ENCODE measurements around the gene SIPA1L3. TPM values are rescaled to one million over a fixed set of nuclear protein-coding genes. Genes with fewer than 3 reads are reported as not detected.

Gene SIPA1L3
- total RNA-seq, 2 experiments from 2014 or later, result 10.5 to 18.3 TPM

DNA sequence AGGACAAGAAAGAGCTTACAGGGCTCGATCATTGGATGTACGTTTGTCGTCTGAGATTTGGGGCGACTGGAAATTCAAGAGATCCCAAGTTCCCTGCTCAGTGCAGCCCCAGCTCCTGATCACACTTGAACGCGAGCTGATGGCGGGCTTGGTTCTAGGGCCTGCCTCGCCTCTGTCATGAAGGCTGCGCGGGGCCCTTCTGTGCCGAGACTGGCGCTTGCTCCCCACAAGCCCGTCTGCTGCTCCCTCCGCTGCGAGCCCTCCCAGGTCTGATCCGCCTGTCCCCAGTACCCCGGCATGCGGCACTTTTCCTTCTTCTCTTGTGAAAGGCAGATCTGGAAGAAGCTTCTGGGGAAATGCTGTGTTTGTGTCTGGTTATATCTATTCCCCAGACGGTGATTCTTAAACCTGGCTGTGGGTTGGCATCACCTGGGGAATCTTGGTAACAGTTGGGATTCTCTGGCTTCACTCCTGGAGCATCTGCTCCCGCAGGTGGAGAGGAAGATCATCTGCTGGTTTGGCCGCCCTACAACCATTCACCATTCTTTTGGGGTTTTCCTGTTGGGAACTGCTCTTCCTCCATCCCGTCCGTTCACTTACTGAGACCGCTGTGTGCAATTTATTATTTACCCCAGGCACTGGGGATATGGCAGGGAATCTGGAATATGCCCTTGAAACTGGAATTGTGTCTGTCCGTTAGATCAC, 43.6 kb downstream of the SIPA1L3 start:
- DNase-seq (no peak), ATAC-seq (no peak)
- ChIA-PET CTCF (interaction anchor here (0.6 to 0.7 kb wide), 2 partner anchors 10 to 158 kb away, joined by 3 read pairs; no protein-coding TSS in a partner anchor), POLR2A (no interaction called here)
- H3K27ac Mint-ChIP-seq, result no peak overlapping the region
- H3K36me3 Mint-ChIP-seq (ENCODE audit: low read depth), result peaks cover 10% of the 10 kb centered on the region
- H3K27me3 Mint-ChIP-seq, result no peaks in the 10 kb centered on the region
- intact Hi-C loops (cut with DNase I, micrococcal nuclease), result no loop called here
- H3K9me3 Mint-ChIP-seq (ENCODE audit: low read depth), result no peaks in the 10 kb centered on the region
- H3K4me3 Mint-ChIP-seq, result no peak overlapping the region
- H3K4me1 Mint-ChIP-seq, result no peaks in the 10 kb centered on the region

GRCh38 chr19:37951816-37952210, 44.8 kb downstream of the SIPA1L3 start:
- no peaks in the 10 kb centered on the region for H3K4me1 Mint-ChIP-seq
- no peak overlapping the region for H3K4me3 Mint-ChIP-seq
- ATAC-seq, result no peak
- H3K27ac Mint-ChIP-seq, result no peak overlapping the region
- H3K27me3 Mint-ChIP-seq, result no peaks in the 10 kb centered on the region
- CTCF ChIA-PET, result no interaction called here
- intact Hi-C loops (cut with DNase I, micrococcal nuclease), result no loop called here
- no peak for DNase-seq
- H3K36me3 Mint-ChIP-seq (ENCODE audit: low read depth), result peaks cover 12% of the 10 kb centered on the region
- POLR2A ChIA-PET, result no interaction called here
- peaks cover 1% of the 10 kb centered on the region for H3K9me3 Mint-ChIP-seq (ENCODE audit: low read depth)

DNA sequence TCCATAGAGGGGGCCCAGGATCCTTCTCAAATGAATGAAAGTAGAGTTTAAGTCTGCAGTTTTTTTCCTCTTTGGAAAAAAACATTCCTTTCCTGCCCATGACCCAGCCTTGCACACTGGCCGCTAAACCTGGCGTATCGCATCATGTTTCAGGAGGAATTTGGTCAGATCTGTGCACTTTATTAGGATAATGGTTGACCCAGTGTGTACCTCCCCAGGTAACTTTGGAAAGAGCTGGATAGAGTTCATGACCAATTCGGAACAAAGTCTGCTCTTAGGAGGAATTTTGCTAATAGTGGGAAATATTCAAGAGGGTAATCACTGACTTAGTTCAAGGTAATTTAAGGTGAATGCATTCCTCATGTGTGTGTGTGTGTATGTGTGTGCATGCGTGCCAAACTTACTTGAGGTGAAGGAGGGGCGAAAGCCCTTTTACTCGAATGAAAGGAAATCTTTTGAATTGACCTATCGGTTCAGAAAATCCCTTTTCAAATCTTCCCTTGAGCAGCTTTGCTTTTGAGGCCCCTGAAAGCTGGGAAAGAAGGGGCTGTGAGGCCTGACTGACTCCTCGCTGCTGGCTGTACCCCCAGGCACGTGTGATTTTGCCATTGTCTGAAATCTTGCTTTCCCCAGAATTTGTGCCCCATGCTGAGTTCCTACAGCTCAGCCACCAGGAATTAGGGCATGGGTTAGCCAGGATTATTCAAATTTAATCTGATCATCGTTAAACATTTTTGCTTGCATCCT, 46.3 kb downstream of the SIPA1L3 start:
- Mint-ChIP-seq H3K4me1 (no peaks in the 10 kb centered on the region), H3K27me3 (no peaks in the 10 kb centered on the region), H3K4me3 (no peak overlapping the region), H3K9me3 (ENCODE audit: low read depth) (peaks cover 7% of the 10 kb centered on the region), H3K36me3 (ENCODE audit: low read depth) (peaks cover 12% of the 10 kb centered on the region), H3K27ac (no peak overlapping the region)
- CTCF ChIA-PET, result interaction anchor here (0.6 to 1.0 kb wide), 4 partner anchors 40 to 174 kb away, joined by 3 to 4 read pairs (median 3); no protein-coding TSS in a partner anchor
- intact Hi-C loops (cut with DNase I, micrococcal nuclease), result no loop called here
- DNase-seq, result no peak
- ATAC-seq, result no peak
- POLR2A ChIA-PET, result no interaction called here

- CTCF ChIA-PET, result interaction anchor here (0.6 kb wide), 2 partner anchors 92 to 135 kb away, joined by 3 read pairs; no protein-coding TSS in a partner anchor
- intact Hi-C loops (cut with DNase I, micrococcal nuclease), result no loop called here
Observed at GRCh38 chr19:37953918-37954303, 46.9 kb downstream of the SIPA1L3 start.

GRCh38 chr19:37954421-37954874, 47.4 kb downstream of the SIPA1L3 start:
- ChIA-PET POLR2A (no interaction called here), CTCF (interaction anchor here (0.6 kb wide), 1 partner anchor 91 kb away, joined by 3 read pairs; no protein-coding TSS in a partner anchor)
- intact Hi-C loops (cut with DNase I, micrococcal nuclease), result no loop called here
- peaks cover 4% of the 10 kb centered on the region for H3K4me1 Mint-ChIP-seq
- ATAC-seq (no peak), DNase-seq (no peak)
- no peak overlapping the region for H3K27ac Mint-ChIP-seq
- H3K4me3 Mint-ChIP-seq, result no peak overlapping the region
- peaks cover 10% of the 10 kb centered on the region for H3K36me3 Mint-ChIP-seq (ENCODE audit: low read depth)
- H3K9me3 Mint-ChIP-seq (ENCODE audit: low read depth), result peaks cover 9% of the 10 kb centered on the region
- H3K27me3 Mint-ChIP-seq, result no peaks in the 10 kb centered on the region

More at GRCh38 chr19:37953918-37954303, 46.9 kb downstream of the SIPA1L3 start:
- POLR2A ChIA-PET, result no interaction called here
- Mint-ChIP-seq H3K36me3 (ENCODE audit: low read depth) (peaks cover 10% of the 10 kb centered on the region), H3K4me1 (no peaks in the 10 kb centered on the region), H3K4me3 (no peak overlapping the region), H3K27ac (no peak overlapping the region), H3K9me3 (ENCODE audit: low read depth) (peaks cover 9% of the 10 kb centered on the region), H3K27me3 (no peaks in the 10 kb centered on the region)
- ATAC-seq, result no peak
- DNase-seq, result no peak

GRCh38 chr19:37955986-37956385, 49.0 kb downstream of the SIPA1L3 start:
- POLR2A ChIA-PET, result no interaction called here
- CTCF ChIA-PET, result no interaction called here
- Mint-ChIP-seq H3K27ac (no peak overlapping the region), H3K36me3 (ENCODE audit: low read depth) (peaks cover 6% of the 10 kb centered on the region), H3K4me1 (peaks cover 5% of the 10 kb centered on the region), H3K27me3 (no peaks in the 10 kb centered on the region), H3K4me3 (no peak overlapping the region), H3K9me3 (ENCODE audit: low read depth) (peaks cover 9% of the 10 kb centered on the region)
- no peak for ATAC-seq
- DNase-seq, result no peak
- intact Hi-C loops (cut with DNase I, micrococcal nuclease), result no loop called here

DNA sequence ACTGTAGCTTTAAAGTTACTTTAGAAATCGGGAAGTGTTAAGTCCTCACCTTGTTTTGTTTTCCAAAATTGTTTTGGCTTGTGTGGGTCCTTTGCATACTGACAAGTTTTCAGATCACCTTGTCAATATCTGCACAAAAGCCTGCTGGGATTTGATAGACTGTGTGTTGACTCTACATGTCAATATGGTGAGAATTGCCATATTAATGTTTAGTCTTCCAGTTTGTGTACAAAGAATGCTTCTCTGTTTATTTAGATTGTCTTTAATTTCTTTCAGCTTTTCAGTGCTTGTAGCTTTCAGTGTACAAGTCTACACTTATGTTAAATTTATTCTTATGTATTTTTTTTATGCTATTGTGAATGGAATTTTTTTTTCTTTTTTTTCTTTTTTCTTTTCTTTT, 50.2 kb downstream of the SIPA1L3 start:
- CTCF ChIA-PET, result interaction anchor here (0.7 kb wide), 1 partner anchor 48 kb away, joined by 3 read pairs; no protein-coding TSS in a partner anchor
- no peak for ATAC-seq

GRCh38 chr19:37959665-37960114, 52.7 kb downstream of the SIPA1L3 start:
- POLR2A ChIA-PET, result no interaction called here
- Mint-ChIP-seq H3K9me3 (ENCODE audit: low read depth) (peaks cover 15% of the 10 kb centered on the region), H3K27me3 (no peaks in the 10 kb centered on the region), H3K27ac (no peak overlapping the region), H3K4me3 (no peak overlapping the region), H3K4me1 (peaks cover 5% of the 10 kb centered on the region), H3K36me3 (ENCODE audit: low read depth) (peaks cover 12% of the 10 kb centered on the region)
- intact Hi-C loops (cut with DNase I, micrococcal nuclease), result no loop called here
- ATAC-seq, result no peak
- CTCF ChIA-PET, result no interaction called here
- no peak for DNase-seq

More for the DNA sequence above, 50.2 kb downstream of the SIPA1L3 start:
- Mint-ChIP-seq H3K4me3 (no peak overlapping the region), H3K4me1 (peaks cover 5% of the 10 kb centered on the region), H3K27me3 (no peaks in the 10 kb centered on the region), H3K9me3 (ENCODE audit: low read depth) (peaks cover 15% of the 10 kb centered on the region), H3K27ac (no peak overlapping the region), H3K36me3 (ENCODE audit: low read depth) (peaks cover 8% of the 10 kb centered on the region)
- no peak for DNase-seq
- POLR2A ChIA-PET, result no interaction called here
- intact Hi-C loops (cut with DNase I, micrococcal nuclease), result no loop called here

DNA sequence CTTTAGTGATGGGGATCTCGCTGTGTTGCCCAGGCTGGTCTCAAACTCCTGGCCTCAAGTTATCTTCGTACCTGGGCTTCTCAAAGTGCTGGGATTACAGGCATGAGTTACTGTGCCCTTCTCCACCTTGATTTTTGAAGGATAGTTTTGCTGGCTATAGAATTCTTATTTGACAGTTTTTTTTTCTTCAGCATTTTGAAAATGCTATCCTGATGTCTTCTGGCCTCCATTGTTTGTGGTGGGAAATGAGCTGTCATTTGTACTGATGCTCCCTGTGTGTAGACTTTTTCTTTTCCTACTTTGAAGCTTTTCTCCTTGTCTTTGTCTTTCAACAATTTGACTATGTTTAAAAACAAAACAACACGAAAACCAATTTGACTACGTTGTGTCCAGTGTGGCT, 54.2 kb downstream of the SIPA1L3 start:
- ChIA-PET POLR2A (no interaction called here), CTCF (no interaction called here)
- H3K27me3 Mint-ChIP-seq, result no peaks in the 10 kb centered on the region
- no peak overlapping the region for H3K4me3 Mint-ChIP-seq
- H3K9me3 Mint-ChIP-seq (ENCODE audit: low read depth), result peaks cover 15% of the 10 kb centered on the region
- peaks cover 10% of the 10 kb centered on the region for H3K36me3 Mint-ChIP-seq (ENCODE audit: low read depth)
- H3K27ac Mint-ChIP-seq, result no peak overlapping the region
- DNase-seq (no peak), ATAC-seq (no peak)
- intact Hi-C loops (cut with DNase I, micrococcal nuclease), result no loop called here
- peaks cover 5% of the 10 kb centered on the region for H3K4me1 Mint-ChIP-seq

DNA sequence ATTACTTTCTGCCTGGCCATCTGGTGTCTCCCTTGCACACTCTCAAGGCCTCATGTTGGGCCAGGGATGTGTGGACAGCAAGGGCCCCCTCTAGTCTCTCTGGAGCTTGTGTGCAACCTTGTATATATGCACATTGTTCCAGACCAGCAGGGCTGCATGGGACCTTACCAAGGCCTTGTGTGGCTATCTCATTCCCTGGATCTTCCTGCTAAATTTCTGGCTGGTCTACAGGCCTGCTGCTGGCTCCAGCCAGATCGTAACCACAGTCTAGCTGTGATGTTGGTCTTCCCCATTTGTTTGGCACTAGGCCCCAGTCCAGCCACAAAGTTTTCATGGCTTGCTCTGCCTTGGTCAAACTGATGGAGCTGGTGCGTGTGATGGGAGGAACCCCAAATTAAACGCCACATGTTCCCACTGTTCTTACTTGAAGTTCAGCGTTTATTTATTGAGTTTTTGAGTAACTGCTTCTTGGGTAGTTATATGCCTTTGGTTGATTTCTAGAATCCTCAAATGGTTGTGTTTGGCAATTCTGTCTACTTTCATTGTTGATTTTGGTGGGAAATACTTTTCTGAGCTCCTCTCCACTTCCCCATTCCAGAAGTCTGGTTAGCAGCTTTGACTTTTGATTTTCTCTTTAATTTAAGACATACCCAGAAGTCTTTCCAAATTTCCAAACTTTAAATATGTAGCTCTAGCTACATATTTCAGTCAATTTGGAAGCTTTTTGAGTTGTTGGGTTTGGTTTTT, 56.4 kb downstream of the SIPA1L3 start:
- H3K36me3 Mint-ChIP-seq (ENCODE audit: low read depth), result peaks cover 16% of the 10 kb centered on the region
- ChIA-PET POLR2A (interaction anchor here (0.7 kb wide), 1 partner anchor 719 kb away, joined by 3 read pairs; no protein-coding TSS in a partner anchor), CTCF (interaction anchor here (0.7 to 1.2 kb wide), 3 partner anchors 9 to 26 kb away, joined by 4 to 6 read pairs (median 4); no protein-coding TSS in a partner anchor)
- H3K4me1 Mint-ChIP-seq, result peaks cover 5% of the 10 kb centered on the region
- no peak overlapping the region for H3K4me3 Mint-ChIP-seq
- DNase-seq (no peak), ATAC-seq (no peak)
- intact Hi-C loops (cut with DNase I, micrococcal nuclease), result no loop called here
- H3K27ac Mint-ChIP-seq, result no peak overlapping the region
- H3K27me3 Mint-ChIP-seq, result no peaks in the 10 kb centered on the region
- peaks cover 8% of the 10 kb centered on the region for H3K9me3 Mint-ChIP-seq (ENCODE audit: low read depth)

- CTCF ChIA-PET, result interaction anchor here (0.9 to 1.2 kb wide), 2 partner anchors 9 to 25 kb away, joined by 4 to 6 read pairs; no protein-coding TSS in a partner anchor
- DNase-seq, result no peak
- peaks cover 21% of the 10 kb centered on the region for H3K36me3 Mint-ChIP-seq (ENCODE audit: low read depth)
- POLR2A ChIA-PET, result no interaction called here
- intact Hi-C loops (cut with DNase I, micrococcal nuclease), result no loop called here
- no peaks in the 10 kb centered on the region for H3K27me3 Mint-ChIP-seq
- peaks cover 8% of the 10 kb centered on the region for H3K9me3 Mint-ChIP-seq (ENCODE audit: low read depth)
- no peak overlapping the region for H3K4me3 Mint-ChIP-seq
- no peak overlapping the region for H3K27ac Mint-ChIP-seq
- ATAC-seq, result no peak
- peaks cover 5% of the 10 kb centered on the region for H3K4me1 Mint-ChIP-seq
Observed at GRCh38 chr19:37964109-37964508, 57.1 kb downstream of the SIPA1L3 start.

All from activated CD4-positive, alpha-beta T cell treated with anti-CD3 and anti-CD28 coated beads for 36 hours (primary cell).